MM.1S (cell line): ENCODE results near the gene CAPS.

ENCODE experiments used
- EZH2 ChIP-seq: fragments of 300-600 bp; sonication (generic); optimal IDR thresholded peaks from 2 replicates; pipeline ENCODE3; 2017; ENCODE audit warnings: low read depth, mild to moderate bottlenecking, antibody characterized with exemption, low read length, mixed read lengths
- EZH2phosphoT487 ChIP-seq: fragments of 300-600 bp; sonication (generic); IDR thresholded peaks from 2 replicates; pipeline ENCODE4 v1.6.1; 2018; ENCODE audit warnings: antibody characterized with exemption, low read length
- TF ChIP-seq, protein P1 (sequence below): fragments of 300-600 bp; sonication (generic); IDR thresholded peaks from 2 replicates; pipeline ENCODE4 v1.5.1; 2016; ENCODE audit warnings: antibody characterized with exemption, low read length, mixed read lengths

DNA sequence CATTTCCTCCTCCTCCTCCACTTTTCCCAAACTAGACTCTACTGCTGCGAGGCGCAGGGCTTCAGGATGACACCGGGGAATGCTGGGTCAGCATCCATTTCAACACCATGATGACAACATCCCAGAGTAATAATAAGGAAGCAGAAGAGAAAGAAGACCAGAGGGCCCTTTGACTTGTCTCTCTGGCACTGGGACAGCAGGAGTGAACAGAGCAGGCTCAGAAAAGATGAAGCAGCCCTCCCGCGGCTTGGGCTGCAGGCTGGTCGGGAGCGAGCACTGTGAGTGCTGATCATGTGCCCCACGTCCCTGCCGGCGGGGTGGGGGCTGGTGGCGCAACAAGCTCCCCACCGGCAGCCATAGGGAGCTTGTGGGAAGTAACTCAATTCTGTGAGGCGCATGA is 33.4 kb downstream of the CAPS start:
- TF ChIP-seq EZH2phosphoT487 (no peak), EZH2 (no peak)
- TF ChIP-seq, protein P1, sequence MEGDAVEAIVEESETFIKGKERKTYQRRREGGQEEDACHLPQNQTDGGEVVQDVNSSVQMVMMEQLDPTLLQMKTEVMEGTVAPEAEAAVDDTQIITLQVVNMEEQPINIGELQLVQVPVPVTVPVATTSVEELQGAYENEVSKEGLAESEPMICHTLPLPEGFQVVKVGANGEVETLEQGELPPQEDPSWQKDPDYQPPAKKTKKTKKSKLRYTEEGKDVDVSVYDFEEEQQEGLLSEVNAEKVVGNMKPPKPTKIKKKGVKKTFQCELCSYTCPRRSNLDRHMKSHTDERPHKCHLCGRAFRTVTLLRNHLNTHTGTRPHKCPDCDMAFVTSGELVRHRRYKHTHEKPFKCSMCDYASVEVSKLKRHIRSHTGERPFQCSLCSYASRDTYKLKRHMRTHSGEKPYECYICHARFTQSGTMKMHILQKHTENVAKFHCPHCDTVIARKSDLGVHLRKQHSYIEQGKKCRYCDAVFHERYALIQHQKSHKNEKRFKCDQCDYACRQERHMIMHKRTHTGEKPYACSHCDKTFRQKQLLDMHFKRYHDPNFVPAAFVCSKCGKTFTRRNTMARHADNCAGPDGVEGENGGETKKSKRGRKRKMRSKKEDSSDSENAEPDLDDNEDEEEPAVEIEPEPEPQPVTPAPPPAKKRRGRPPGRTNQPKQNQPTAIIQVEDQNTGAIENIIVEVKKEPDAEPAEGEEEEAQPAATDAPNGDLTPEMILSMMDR: no peak
